ENCODE results near the gene AP5B1. TPM values are rescaled to one million over a fixed set of nuclear protein-coding genes. Genes with fewer than 3 reads are reported as not detected.
"Not testable (repeated sequence)": the region's sequence is repeated elsewhere in the genome, so short reads cannot be mapped to it uniquely, and the experiment has no call there.

AP5B1 gene
- total RNA-seq, 1 donor from 2014 or later = 8.3 TPM

GRCh38 chr11:65767806-65768205 is 13.0 kb downstream of the AP5B1 start:
- DNase-seq (ENCODE audit: low read depth in 2 of 2) = not testable (repeated sequence)

- no peak for DNase-seq (ENCODE audit: low read depth in 2 of 2)
Observed at GRCh38 chr11:65767406-65767805, 13.4 kb downstream of the AP5B1 start.

DNA sequence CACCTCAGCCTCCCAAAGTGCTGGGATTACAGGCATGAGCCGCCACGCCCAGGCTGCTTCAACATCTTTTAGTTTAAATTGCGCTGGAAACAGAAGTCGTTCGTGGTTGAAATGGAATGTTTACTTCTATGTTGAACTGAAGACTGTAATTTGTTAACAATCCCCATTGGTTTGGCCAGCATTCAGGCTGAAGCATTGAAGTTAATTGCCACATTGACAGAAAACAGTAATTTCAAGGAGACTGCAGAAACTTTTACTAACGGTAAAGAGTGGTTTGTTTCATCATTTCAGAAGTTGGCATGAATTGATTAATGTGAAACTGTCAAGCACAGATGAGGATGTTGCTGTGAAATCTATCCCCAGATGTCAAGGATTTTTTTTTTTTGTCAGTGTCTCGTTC is 14.2 kb downstream of the AP5B1 start:
- DNase-seq (ENCODE audit: low read depth in 2 of 2) = no peak

- no peak for DNase-seq (ENCODE audit: low read depth in 2 of 2)
Observed at GRCh38 chr11:65764434-65764833, 16.3 kb downstream of the AP5B1 start.

GRCh38 chr11:65762816-65763215 is 18.0 kb downstream of the AP5B1 start:
- DNase-seq (ENCODE audit: low read depth in 2 of 2) = not testable (repeated sequence)

GRCh38 chr11:65762169-65762568 is 18.6 kb downstream of the AP5B1 start:
- DNase-seq (ENCODE audit: low read depth in 2 of 2) = not testable (repeated sequence)

DNA sequence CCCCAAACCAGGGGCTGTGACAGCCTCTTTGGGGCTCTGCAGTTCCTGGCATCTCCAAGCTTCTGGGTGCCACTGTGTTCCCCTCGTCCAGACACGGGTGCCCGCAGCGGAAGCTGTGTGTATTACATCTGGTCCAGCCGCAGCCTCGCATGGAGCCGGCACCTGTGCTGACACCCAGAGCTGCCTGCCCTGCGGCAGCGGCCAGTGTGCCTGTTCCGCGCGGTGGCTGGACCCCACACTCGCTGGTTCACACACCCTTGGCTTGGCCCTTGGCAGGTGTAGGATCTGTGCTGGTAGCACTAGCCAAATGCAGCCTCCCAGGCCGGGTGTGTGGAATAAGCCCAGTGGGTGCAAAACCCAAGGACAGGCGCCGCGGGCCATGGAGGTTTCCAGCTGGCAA is 35.7 kb downstream of the AP5B1 start:
- DNase-seq (ENCODE audit: low read depth in 2 of 2) = no peak

DNA sequence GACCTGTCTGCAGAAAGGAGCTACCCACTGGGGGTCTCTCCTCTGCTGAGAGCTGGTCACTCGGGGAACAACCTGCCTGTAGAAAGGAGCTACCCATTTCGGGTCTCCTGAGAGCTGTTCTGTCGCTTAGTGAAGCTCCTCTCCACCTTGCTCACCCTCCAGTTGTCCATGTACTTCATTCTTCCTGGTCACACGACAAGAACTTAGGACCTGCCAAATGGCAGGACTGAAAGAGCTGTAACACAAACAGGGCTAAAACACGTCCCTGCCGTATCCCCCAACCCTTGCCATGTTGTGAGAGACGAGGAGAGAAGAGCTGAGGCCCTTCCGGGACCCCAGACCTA is 36.1 kb downstream of the AP5B1 start:
- DNase-seq (ENCODE audit: low read depth in 2 of 2) = no peak

GRCh38 chr11:65744026-65744698 is 36.6 kb downstream of the AP5B1 start:
- DNase-seq (ENCODE audit: low read depth in 2 of 2) = peak; percentile 45 to 55

GRCh38 chr11:65743681-65744025 is 37.1 kb downstream of the AP5B1 start:
- DNase-seq (ENCODE audit: low read depth in 2 of 2) = no peak

- peak; percentile 32 to 90 for DNase-seq (ENCODE audit: low read depth in 2 of 2)
Observed at GRCh38 chr11:65742353-65742752, 38.4 kb downstream of the AP5B1 start.

DNA sequence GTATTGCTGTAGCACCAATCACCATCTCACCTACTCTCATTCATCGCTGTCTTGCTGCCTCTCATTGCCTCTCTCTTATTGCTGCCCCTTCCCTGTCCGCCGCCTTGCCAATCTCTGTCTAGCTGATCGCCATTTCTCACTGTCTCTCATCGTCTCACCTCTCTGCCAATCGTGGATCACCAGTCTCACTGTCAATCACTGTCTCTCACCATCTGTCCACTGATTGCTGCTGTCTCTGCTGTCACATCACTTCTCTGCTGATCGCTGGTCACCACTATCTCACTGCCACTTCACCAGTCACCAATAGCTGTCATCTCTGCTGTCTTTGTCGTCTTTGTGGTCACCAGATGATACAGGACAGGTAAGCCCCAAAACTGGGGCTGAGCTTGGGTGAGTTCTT is 39.6 kb downstream of the AP5B1 start:
- DNase-seq (ENCODE audit: low read depth in 2 of 2) = no peak

DNA sequence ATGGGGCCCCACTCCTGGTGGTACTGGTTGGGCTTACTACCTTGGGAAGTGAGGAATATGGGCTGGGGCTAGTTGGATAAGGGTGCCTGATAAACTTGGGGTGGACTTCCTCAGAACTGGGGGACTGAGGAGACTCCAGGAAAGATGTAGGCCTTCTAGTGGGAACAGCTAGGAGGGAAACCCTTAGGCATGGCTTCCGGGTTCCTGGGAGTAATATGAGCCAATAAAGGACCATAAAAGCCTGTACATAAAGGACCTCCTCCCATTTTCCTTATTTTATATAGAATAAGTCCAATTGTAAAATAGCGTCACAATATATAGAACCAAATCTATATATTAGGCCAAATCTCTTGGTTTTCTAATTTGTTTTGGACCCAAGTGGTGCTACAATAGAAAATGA is 41.8 kb downstream of the AP5B1 start:
- DNase-seq (ENCODE audit: low read depth in 2 of 2) = no peak

DNA sequence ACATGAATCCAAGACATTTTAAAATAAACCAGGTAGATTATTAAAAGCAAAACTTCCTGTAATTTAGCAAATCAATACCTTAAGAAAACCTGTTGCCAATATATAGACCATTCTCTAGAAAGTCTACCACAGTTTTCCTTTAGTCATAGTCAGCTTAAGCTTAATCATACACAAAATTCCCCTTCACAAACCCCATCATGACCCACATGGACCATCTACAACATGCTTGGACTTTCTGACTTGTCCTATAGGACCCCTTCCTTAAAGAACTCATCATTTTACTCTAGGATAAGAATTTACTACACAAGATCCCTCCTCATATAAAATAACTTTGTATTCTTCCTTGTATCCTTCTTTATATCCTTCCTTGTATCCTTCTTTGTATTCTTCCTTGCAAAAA is 44.0 kb downstream of the AP5B1 start:
- no peak for DNase-seq (ENCODE audit: low read depth in 2 of 2)

DNA sequence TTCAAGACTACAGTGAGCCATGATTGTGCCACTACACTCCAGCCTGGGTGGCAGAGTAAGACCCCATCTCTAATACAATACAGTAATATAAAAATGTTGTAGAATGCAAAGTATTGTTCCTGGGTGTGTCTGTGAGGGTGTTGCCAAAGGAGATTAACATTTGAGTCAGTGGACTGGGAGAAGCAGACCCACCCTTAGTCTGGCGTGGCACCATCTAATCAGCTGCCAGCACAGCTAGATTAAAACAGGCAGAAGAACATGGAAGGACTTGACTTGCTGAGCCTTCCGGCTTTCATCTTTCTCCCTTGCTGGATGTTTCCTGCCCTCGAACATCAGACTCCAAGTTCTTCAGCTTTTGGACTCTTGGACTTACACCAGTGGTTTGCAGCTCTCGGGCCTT is 45.7 kb downstream of the AP5B1 start:
- not testable (repeated sequence) for DNase-seq (ENCODE audit: low read depth in 2 of 2)

- no peak for DNase-seq (ENCODE audit: low read depth in 2 of 2)
Observed at GRCh38 chr11:65730461-65730860, 50.3 kb downstream of the AP5B1 start.

GRCh38 chr11:65727865-65728264 is 52.9 kb downstream of the AP5B1 start:
- no peak for DNase-seq (ENCODE audit: low read depth in 2 of 2)

DNA sequence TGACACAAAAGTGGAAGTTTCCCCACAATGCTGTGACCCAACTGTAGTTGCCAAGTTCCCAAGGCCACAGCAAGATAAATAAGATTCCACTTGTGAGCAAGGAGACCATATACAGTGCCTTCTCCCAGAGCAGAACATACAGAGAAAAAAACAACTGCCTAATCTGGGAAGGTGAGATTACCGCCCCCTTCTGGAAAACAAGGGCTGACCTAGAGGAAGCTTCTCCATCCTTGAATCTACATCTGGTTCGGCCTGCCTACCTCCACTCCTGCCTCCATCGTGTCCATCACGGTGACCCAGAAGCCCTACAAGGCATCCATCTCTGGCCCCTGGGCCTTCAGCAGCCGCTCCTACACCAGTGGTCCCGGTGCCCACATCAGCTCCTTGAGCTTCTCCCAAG is 54.1 kb downstream of the AP5B1 start:
- DNase-seq (ENCODE audit: low read depth in 2 of 2) = no peak

Other genes starting within 250 kb of the AP5B1 start
- 20.5 and 23.0 TPM in 2 replicates for gene LTBP3, start 222.6 kb downstream of the AP5B1 start, total RNA-seq
- 30.8 and 32.7 TPM in 2 replicates for gene ZNRD2, start 210.5 kb downstream of the AP5B1 start, total RNA-seq
- 17.7 and 23.2 TPM in 2 replicates for gene FAM89B, start 208.4 kb downstream of the AP5B1 start, total RNA-seq
- gene EHBP1L1, start 204.9 kb downstream of the AP5B1 start, total RNA-seq = 2.0 and 4.8 TPM in 2 replicates
- gene KCNK7, start 185.2 kb downstream of the AP5B1 start, total RNA-seq = under 0.01 and 0.20 TPM in 2 replicates
- 58.8 and 67.5 TPM in 2 replicates for gene MAP3K11, start 166.8 kb downstream of the AP5B1 start, total RNA-seq
- gene PCNX3, start 165.2 kb downstream of the AP5B1 start, total RNA-seq = 10.2 and 12.9 TPM in 2 replicates
- gene SIPA1, start 142.9 kb downstream of the AP5B1 start, total RNA-seq = 42.9 and 92.5 TPM in 2 replicates
- 10.2 and 16.1 TPM in 2 replicates for gene RELA, start 118.1 kb downstream of the AP5B1 start, total RNA-seq
- 33.6 and 49.2 TPM in 2 replicates for gene KAT5, start 68.7 kb downstream of the AP5B1 start, total RNA-seq
- gene RNASEH2C, start 60.2 kb downstream of the AP5B1 start, total RNA-seq = 29.6 and 57.1 TPM in 2 replicates
- gene OVOL1, start 6.1 kb upstream of the AP5B1 start, total RNA-seq = not detected in 2 replicates
- under 0.01 and 0.44 TPM in 2 replicates for gene SNX32, start 53.0 kb upstream of the AP5B1 start, total RNA-seq
- gene CFL1, start 77.2 kb upstream of the AP5B1 start, total RNA-seq = 687 and 848 TPM in 2 replicates
- gene MUS81, start 79.5 kb upstream of the AP5B1 start, total RNA-seq = 27.7 and 36.3 TPM in 2 replicates
- gene EFEMP2, start 91.8 kb upstream of the AP5B1 start, total RNA-seq = 17.7 and 23.2 TPM in 2 replicates
- 0.20 and 0.22 TPM in 2 replicates for gene CTSW, start 98.9 kb upstream of the AP5B1 start, total RNA-seq
- 145 and 157 TPM in 2 replicates for gene FIBP, start 107.5 kb upstream of the AP5B1 start, total RNA-seq
- gene CCDC85B, start 109.7 kb upstream of the AP5B1 start, total RNA-seq = 51.9 and 56.0 TPM in 2 replicates
- gene FOSL1, start 119.4 kb upstream of the AP5B1 start, total RNA-seq = 0.99 and 3.1 TPM in 2 replicates
- 10.2 and 15.7 TPM in 2 replicates for gene C11orf68, start 138.1 kb upstream of the AP5B1 start, total RNA-seq
- 91.1 and 103 TPM in 2 replicates for gene DRAP1, start 138.4 kb upstream of the AP5B1 start, total RNA-seq
- not detected in 2 replicates for gene TSGA10IP, start 164.5 kb upstream of the AP5B1 start, total RNA-seq
- 25.7 and 30.2 TPM in 2 replicates for gene SART1, start 180.8 kb upstream of the AP5B1 start, total RNA-seq
- 17.0 and 21.8 TPM in 2 replicates for gene EIF1AD, start 221.2 kb upstream of the AP5B1 start, total RNA-seq
- 19.2 and 20.5 TPM in 2 replicates for gene BANF1, start 221.5 kb upstream of the AP5B1 start, total RNA-seq
- gene CST6, start 231.0 kb upstream of the AP5B1 start, total RNA-seq = 0.20 and 0.22 TPM in 2 replicates
- 0.22 TPM in 1 of 2 replicates, not detected in the other for gene CATSPER1, start 245.5 kb upstream of the AP5B1 start, total RNA-seq

Data from lung microvascular endothelial cell (primary cell).